ENCODE results near the gene TTC31.

The TTC31 gene

GRCh38 chr2:74486141-74486540, 3.3 kb downstream of the TTC31 start:
- DNase-seq (ENCODE audit: low read depth in 3 of 3) = no peak

- no peak for DNase-seq (ENCODE audit: low read depth in 3 of 3)
Measured at GRCh38 chr2:74488643-74489481, 6.0 kb downstream of the TTC31 start.

- DNase-seq (ENCODE audit: low read depth in 3 of 3) = no peak
Measured at GRCh38 chr2:74489906-74490305, 7.0 kb downstream of the TTC31 start.

GRCh38 chr2:74491648-74492544, 9.0 kb downstream of the TTC31 start:
- no peak for DNase-seq (ENCODE audit: low read depth in 3 of 3)

GRCh38 chr2:74493546-74493945, 10.7 kb downstream of the TTC31 start:
- DNase-seq (ENCODE audit: low read depth in 3 of 3) = no peak

- DNase-seq (ENCODE audit: low read depth in 3 of 3) = no peak
Measured at GRCh38 chr2:74495440-74495839, 12.6 kb downstream of the TTC31 start.

GRCh38 chr2:74496997-74497776, 14.3 kb downstream of the TTC31 start:
- no peak for DNase-seq (ENCODE audit: low read depth in 3 of 3)

- no peak for DNase-seq (ENCODE audit: low read depth in 3 of 3)
Measured at GRCh38 chr2:74497777-74498499, 15.1 kb downstream of the TTC31 start.

- DNase-seq (ENCODE audit: low read depth in 3 of 3) = no peak
Measured at GRCh38 chr2:74498500-74499266, 15.8 kb downstream of the TTC31 start.

- no peak for DNase-seq (ENCODE audit: low read depth in 3 of 3)
Measured at GRCh38 chr2:74499267-74499939, 16.5 kb downstream of the TTC31 start, which contains the start of gene LBX2. Gene LBX2, minus strand, starts transcription at chr2:74499603. Its CDS starts 66 bp downstream, at chr2:74499537.

GRCh38 chr2:74499940-74500577, 17.2 kb downstream of the TTC31 start:
- no peak for DNase-seq (ENCODE audit: low read depth in 3 of 3)

- DNase-seq (ENCODE audit: low read depth in 3 of 3) = no peak
Measured at GRCh38 chr2:74500578-74500946, 17.7 kb downstream of the TTC31 start.

GRCh38 chr2:74501335-74502071, 18.6 kb downstream of the TTC31 start:
- no peak for DNase-seq (ENCODE audit: low read depth in 3 of 3)

- DNase-seq (ENCODE audit: low read depth in 3 of 3) = no peak
Measured at GRCh38 chr2:74502147-74502719, 19.4 kb downstream of the TTC31 start.

GRCh38 chr2:74502720-74503505, 20.0 kb downstream of the TTC31 start:
- DNase-seq (ENCODE audit: low read depth in 3 of 3) = no peak

- no peak for DNase-seq (ENCODE audit: low read depth in 3 of 3)
Measured at GRCh38 chr2:74503506-74504475, 20.9 kb downstream of the TTC31 start.

Data from stimulated activated CD4-positive, alpha-beta T cell treated with anti-CD3 and anti-CD28 coated beads, TNF-alpha, amount 100 ng/mL, for 48 hours (primary cell).